HEK293 (cell line): ENCODE measurements around the gene FZD2.
"Not testable (repeated sequence)": the region's sequence is repeated elsewhere in the genome, so short reads cannot be mapped to it uniquely, and the experiment has no call there.

ENCODE experiments used
- CTCF ChIA-PET: fragments of 350-600 bp; formaldehyde crosslinking; extraction: SDS; loops from one replicate; lab custom pipeline; 2021; ENCODE audit warnings: antibody characterized with exemption; lab: Yijun Ruan, JAX
- POLR2A ChIA-PET: fragments of 300-600 bp; formaldehyde crosslinking; extraction: SDS; loops from one replicate; lab custom pipeline; 2020; ENCODE audit warnings: antibody characterized with exemption, inconsistent platforms; lab: Yijun Ruan, JAX
- H3K27ac ChIP-seq: fragments of 200-500 bp; sonication (Bioruptor generic); 2 replicates; pipeline ENCODE4 v1.5.1; 2014; ENCODE audit warnings: low read depth, low read length, control low read depth, inconsistent platforms; ENCODE audit errors: extremely low read depth
- H3K36me3 ChIP-seq, 2 experiments: fragments of 200-500 bp in 1 of 2; sonication (Bioruptor generic) in 1 of 2; 1 replicate in 1 of 2; 2 replicates in 1 of 2; pipeline ENCODE4 v1.5.1; 2014 to 2017; ENCODE audit warnings: inconsistent platforms in 2 of 2, low read length in 2 of 2; ENCODE audit not compliant: control insufficient read depth in 2 of 2, insufficient read depth in 1 of 2
- H3K4me1 ChIP-seq: fragments of 200-500 bp; sonication (Bioruptor generic); 2 replicates; pipeline ENCODE4 v1.5.1; 2014; ENCODE audit warnings: mild to moderate bottlenecking, low read length, inconsistent platforms; ENCODE audit not compliant: control insufficient read depth, insufficient read depth
- H3K4me3 ChIP-seq: 2 replicates; pipeline ENCODE4 v1.5.1; 2011; ENCODE audit warnings: low read depth, mild to moderate bottlenecking, control low read depth, low read length, moderate library complexity
- H3K9me3 ChIP-seq: fragments of 200-500 bp; sonication (Bioruptor generic); 2 replicates; pipeline ENCODE4 v1.5.1; 2014; ENCODE audit warnings: low read depth, low read length, inconsistent platforms; ENCODE audit not compliant: control insufficient read depth, insufficient read depth
- BCL11B ChIP-seq: fragments of 450-650 bp; formaldehyde crosslinking; IDR thresholded peaks from 2 replicates; pipeline ENCODE4 v1.5.1; 2016; ENCODE audit warnings: low read depth, missing biosample characterization, missing genetic modification characterization
- GLI4 ChIP-seq: fragments of 450-650 bp; formaldehyde crosslinking; IDR thresholded peaks from 2 replicates; pipeline ENCODE4 v1.5.1; 2016; ENCODE audit warnings: missing biosample characterization, missing genetic modification characterization
- TCF7L2 ChIP-seq: IDR thresholded peaks from 2 replicates; pipeline ENCODE4 v1.6.1; 2011; ENCODE audit warnings: low read depth, mild to moderate bottlenecking, inconsistent platforms, low read length, moderate library complexity, borderline replicate concordance
- ZBTB20 ChIP-seq: fragments of 450-650 bp; formaldehyde crosslinking; IDR thresholded peaks from 2 replicates; pipeline ENCODE4 v1.5.1; 2016; ENCODE audit warnings: missing biosample characterization, missing genetic modification characterization
- ZNF19 ChIP-seq: fragments of 450-650 bp; formaldehyde crosslinking; IDR thresholded peaks from 2 replicates; pipeline ENCODE4; 2016; ENCODE audit warnings: missing biosample characterization, missing genetic modification characterization, low read depth
- ZNF391 ChIP-seq: fragments of 450-650 bp; formaldehyde crosslinking; IDR thresholded peaks from 2 replicates; pipeline ENCODE4 v1.5.1; 2016; ENCODE audit warnings: low read depth, missing biosample characterization, missing genetic modification characterization, borderline replicate concordance
- ZNF513 ChIP-seq: fragments of 450-650 bp; IDR thresholded peaks from 2 replicates; pipeline ENCODE4 v1.5.1; 2018; ENCODE audit warnings: missing biosample characterization, missing genetic modification characterization
- ZNF549 ChIP-seq: fragments of 450-650 bp; IDR thresholded peaks from 2 replicates; pipeline ENCODE4 v1.5.1; 2018; ENCODE audit warnings: missing biosample characterization, missing genetic modification characterization, mild to moderate bottlenecking, inconsistent platforms, moderate library complexity
- ZNF585B ChIP-seq: fragments of 450-650 bp; formaldehyde crosslinking; IDR thresholded peaks from 2 replicates; pipeline ENCODE4 v1.5.1; 2016; ENCODE audit warnings: missing biosample characterization, missing genetic modification characterization
- ZNF707 ChIP-seq: fragments of 450-650 bp; formaldehyde crosslinking; IDR thresholded peaks from 2 replicates; pipeline ENCODE4 v1.5.1; 2016; ENCODE audit warnings: missing biosample characterization, missing genetic modification characterization
- ZNF768 ChIP-seq: fragments of 450-650 bp; formaldehyde crosslinking; IDR thresholded peaks from 2 replicates; pipeline ENCODE4 v1.5.1; 2018; ENCODE audit warnings: missing biosample characterization, mild to moderate bottlenecking, missing genetic modification characterization
- TF ChIP-seq, protein P1 (sequence below): fragments of 450-650 bp; formaldehyde crosslinking; IDR thresholded peaks from 2 replicates; pipeline ENCODE4 v1.5.1; 2016; ENCODE audit warnings: missing biosample characterization, missing genetic modification characterization
- TF ChIP-seq, protein P2 (sequence below): fragments of 450-650 bp; formaldehyde crosslinking; IDR thresholded peaks from 2 replicates; pipeline ENCODE4 v1.5.1; 2016; ENCODE audit warnings: missing biosample characterization, missing genetic modification characterization
- TF ChIP-seq, protein P3 (sequence below): fragments of 450-650 bp; formaldehyde crosslinking; IDR thresholded peaks from 2 replicates; pipeline ENCODE4 v1.5.1; 2017; ENCODE audit warnings: missing biosample characterization, missing genetic modification characterization

The FZD2 gene

DNA sequence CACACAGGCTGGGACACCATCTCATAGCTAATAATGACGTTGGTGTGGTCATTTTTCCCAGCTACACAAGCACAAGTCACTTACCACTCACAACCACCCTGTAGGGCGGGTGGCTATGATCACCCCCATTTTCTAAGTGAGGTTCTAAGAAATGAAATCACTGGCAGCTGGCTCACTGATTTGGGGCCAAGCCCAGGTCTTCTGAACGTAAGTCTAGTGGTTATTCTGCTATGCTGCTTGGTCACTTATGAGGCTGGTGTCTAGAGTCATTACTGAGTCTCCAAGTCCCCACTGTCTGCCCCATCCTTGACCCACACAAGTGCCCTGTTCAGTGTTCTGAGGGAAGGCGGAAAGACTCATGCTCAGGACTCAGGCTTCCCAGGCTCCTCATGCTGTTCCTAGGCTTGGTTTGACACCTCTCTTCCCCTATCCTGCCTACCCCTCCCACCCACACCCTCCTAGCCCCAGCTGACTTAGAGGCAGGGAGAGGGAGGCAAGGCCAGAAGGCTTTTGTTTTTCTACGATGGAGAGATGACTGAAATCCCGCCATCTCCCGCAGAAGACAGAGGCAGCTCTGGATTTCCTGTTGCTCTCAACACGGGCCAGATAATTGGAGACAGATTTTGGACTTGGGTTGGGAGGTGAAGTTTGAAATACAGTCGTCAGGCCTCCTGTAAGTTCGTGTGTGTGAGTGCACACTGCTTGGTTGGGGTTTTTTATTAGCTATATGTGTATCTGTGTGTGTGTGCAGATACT lies 32.2 kb downstream of the FZD2 start:
- ChIA-PET POLR2A (no interaction called here), CTCF (interaction anchor here (0.6 kb wide), 1 partner anchor 31 kb away, joined by 4 read pairs; no protein-coding TSS in a partner anchor)
- Histone ChIP-seq H3K36me3 (no peaks in the 10 kb centered on the region), H3K4me3 (no peak overlapping the region), H3K9me3 (no peaks in the 10 kb centered on the region), H3K4me1 (peaks cover 6% of the 10 kb centered on the region), H3K27ac (no peak overlapping the region)
- TF ChIP-seq ZNF391 (tag by site-specific recombination) (no peak), ZNF585B (tag by site-specific recombination) (no peak), ZNF513 (no peak), ZBTB20 (tag by site-specific recombination) (no peak), ZNF768 (tag by site-specific recombination) (no peak), ZNF19 (tag by site-specific recombination) (no peak), GLI4 (tag by site-specific recombination) (no peak), BCL11B (tag by site-specific recombination) (no peak), ZNF549 (no peak), TCF7L2 (no peak)
- TF ChIP-seq, protein P1, sequence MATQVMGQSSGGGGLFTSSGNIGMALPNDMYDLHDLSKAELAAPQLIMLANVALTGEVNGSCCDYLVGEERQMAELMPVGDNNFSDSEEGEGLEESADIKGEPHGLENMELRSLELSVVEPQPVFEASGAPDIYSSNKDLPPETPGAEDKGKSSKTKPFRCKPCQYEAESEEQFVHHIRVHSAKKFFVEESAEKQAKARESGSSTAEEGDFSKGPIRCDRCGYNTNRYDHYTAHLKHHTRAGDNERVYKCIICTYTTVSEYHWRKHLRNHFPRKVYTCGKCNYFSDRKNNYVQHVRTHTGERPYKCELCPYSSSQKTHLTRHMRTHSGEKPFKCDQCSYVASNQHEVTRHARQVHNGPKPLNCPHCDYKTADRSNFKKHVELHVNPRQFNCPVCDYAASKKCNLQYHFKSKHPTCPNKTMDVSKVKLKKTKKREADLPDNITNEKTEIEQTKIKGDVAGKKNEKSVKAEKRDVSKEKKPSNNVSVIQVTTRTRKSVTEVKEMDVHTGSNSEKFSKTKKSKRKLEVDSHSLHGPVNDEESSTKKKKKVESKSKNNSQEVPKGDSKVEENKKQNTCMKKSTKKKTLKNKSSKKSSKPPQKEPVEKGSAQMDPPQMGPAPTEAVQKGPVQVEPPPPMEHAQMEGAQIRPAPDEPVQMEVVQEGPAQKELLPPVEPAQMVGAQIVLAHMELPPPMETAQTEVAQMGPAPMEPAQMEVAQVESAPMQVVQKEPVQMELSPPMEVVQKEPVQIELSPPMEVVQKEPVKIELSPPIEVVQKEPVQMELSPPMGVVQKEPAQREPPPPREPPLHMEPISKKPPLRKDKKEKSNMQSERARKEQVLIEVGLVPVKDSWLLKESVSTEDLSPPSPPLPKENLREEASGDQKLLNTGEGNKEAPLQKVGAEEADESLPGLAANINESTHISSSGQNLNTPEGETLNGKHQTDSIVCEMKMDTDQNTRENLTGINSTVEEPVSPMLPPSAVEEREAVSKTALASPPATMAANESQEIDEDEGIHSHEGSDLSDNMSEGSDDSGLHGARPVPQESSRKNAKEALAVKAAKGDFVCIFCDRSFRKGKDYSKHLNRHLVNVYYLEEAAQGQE: no peak

GRCh38 chr17:44590072-44590462 lies 32.8 kb downstream of the FZD2 start:
- H3K4me3 ChIP-seq, CTCF ChIA-PET, POLR2A ChIA-PET, H3K4me1 ChIP-seq, H3K27ac ChIP-seq, H3K36me3 ChIP-seq, H3K9me3 ChIP-seq: not testable (repeated sequence)
- TF ChIP-seq, protein P2, sequence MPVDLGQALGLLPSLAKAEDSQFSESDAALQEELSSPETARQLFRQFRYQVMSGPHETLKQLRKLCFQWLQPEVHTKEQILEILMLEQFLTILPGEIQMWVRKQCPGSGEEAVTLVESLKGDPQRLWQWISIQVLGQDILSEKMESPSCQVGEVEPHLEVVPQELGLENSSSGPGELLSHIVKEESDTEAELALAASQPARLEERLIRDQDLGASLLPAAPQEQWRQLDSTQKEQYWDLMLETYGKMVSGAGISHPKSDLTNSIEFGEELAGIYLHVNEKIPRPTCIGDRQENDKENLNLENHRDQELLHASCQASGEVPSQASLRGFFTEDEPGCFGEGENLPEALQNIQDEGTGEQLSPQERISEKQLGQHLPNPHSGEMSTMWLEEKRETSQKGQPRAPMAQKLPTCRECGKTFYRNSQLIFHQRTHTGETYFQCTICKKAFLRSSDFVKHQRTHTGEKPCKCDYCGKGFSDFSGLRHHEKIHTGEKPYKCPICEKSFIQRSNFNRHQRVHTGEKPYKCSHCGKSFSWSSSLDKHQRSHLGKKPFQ (tag by site-specific recombination): peak; percentile 30
- TF ChIP-seq ZNF707 (tag by site-specific recombination): peak; percentile 21; the same call in 1 of the 2 replicates
- TF ChIP-seq, protein P3, sequence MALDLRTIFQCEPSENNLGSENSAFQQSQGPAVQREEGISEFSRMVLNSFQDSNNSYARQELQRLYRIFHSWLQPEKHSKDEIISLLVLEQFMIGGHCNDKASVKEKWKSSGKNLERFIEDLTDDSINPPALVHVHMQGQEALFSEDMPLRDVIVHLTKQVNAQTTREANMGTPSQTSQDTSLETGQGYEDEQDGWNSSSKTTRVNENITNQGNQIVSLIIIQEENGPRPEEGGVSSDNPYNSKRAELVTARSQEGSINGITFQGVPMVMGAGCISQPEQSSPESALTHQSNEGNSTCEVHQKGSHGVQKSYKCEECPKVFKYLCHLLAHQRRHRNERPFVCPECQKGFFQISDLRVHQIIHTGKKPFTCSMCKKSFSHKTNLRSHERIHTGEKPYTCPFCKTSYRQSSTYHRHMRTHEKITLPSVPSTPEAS: peak; percentile 72
